Keratinocyte (primary cell): ENCODE measurements around the gene BRINP1. TPM values are rescaled to one million over a fixed set of nuclear protein-coding genes. Genes with fewer than 3 reads are reported as not detected.

Experiments used
- DNase-seq: peaks from one replicate; pipeline ENCODE4 v3.0.0-alpha.2; 2011; ENCODE audit warnings: low read depth, missing footprints, low spot score
- FAIRE-seq: peaks from 2 replicates; lab custom pipeline; 2011; peaks lifted over from hg19 to GRCh38; lab: Jason Lieb, UNC
- H2AFZ ChIP-seq: 2 replicates; pipeline ENCODE4 v1.6.0; 2012; ENCODE audit warnings: low read length, control low read depth, inconsistent platforms; ENCODE audit not compliant: control insufficient read depth
- H3K27ac ChIP-seq: 2 replicates; pipeline ENCODE4 v1.5.1; 2011; ENCODE audit warnings: low read length; ENCODE audit not compliant: control insufficient read depth, insufficient read depth
- H3K27me3 ChIP-seq: 3 replicates; pipeline ENCODE4 v1.6.0; 2011; ENCODE audit warnings: low read length; ENCODE audit not compliant: control insufficient read depth, insufficient read depth; ENCODE audit errors: extremely low read depth
- H3K36me3 ChIP-seq, 2 experiments: 2 replicates in 1 of 2; 3 replicates in 1 of 2; pipeline ENCODE4 v1.5.1; 2011; ENCODE audit warnings: low read length in 2 of 2, mild to moderate bottlenecking in 1 of 2; ENCODE audit not compliant: control insufficient read depth in 2 of 2, insufficient read depth in 2 of 2; ENCODE audit errors: extremely low read depth in 1 of 2
- H3K4me1 ChIP-seq: 3 replicates; pipeline ENCODE4 v1.5.1; 2011; ENCODE audit warnings: low read length; ENCODE audit not compliant: control insufficient read depth, insufficient read depth; ENCODE audit errors: extremely low read depth
- H3K4me2 ChIP-seq: 3 replicates; pipeline ENCODE4 v1.6.0; 2011; ENCODE audit warnings: low read depth, low read length; ENCODE audit not compliant: control insufficient read depth, insufficient read depth; ENCODE audit errors: extremely low read depth
- H3K4me3 ChIP-seq, 3 experiments: fragments of 200-600 bp in 1 of 3; sonication (generic) in 1 of 3; 2 replicates in 2 of 3; 3 replicates in 1 of 3; pipeline ENCODE4 v1.5.1; 2011 to 2016; ENCODE audit warnings: low read length in 3 of 3, mild to moderate bottlenecking in 3 of 3, control low read depth in 2 of 3, inconsistent platforms in 1 of 3, low read depth in 1 of 3, mixed read lengths in 1 of 3, mixed run types in 1 of 3, moderate library complexity in 1 of 3; ENCODE audit not compliant: control insufficient read depth in 2 of 3, insufficient read depth in 2 of 3; ENCODE audit errors: extremely low read depth in 1 of 3
- H3K79me2 ChIP-seq: 2 replicates; pipeline ENCODE4 v1.6.0; 2012; ENCODE audit warnings: low read length; ENCODE audit not compliant: control insufficient read depth, insufficient read depth
- H3K9ac ChIP-seq: 3 replicates; pipeline ENCODE4 v1.6.0; 2011; ENCODE audit warnings: low read length; ENCODE audit not compliant: control insufficient read depth, insufficient read depth; ENCODE audit errors: extremely low read depth
- H3K9me1 ChIP-seq: 3 replicates; pipeline ENCODE4 v1.6.0; 2011; ENCODE audit warnings: low read length; ENCODE audit not compliant: control insufficient read depth, insufficient read depth; ENCODE audit errors: extremely low read depth
- H3K9me3 ChIP-seq: 2 replicates; pipeline ENCODE4 v1.5.1; 2012; ENCODE audit warnings: low read depth, low read length; ENCODE audit not compliant: control insufficient read depth
- H4K20me1 ChIP-seq: 3 replicates; pipeline ENCODE4 v1.6.0; 2011; ENCODE audit warnings: low read length; ENCODE audit not compliant: control insufficient read depth, insufficient read depth; ENCODE audit errors: extremely low read depth
- CTCF ChIP-seq, 3 experiments: IDR thresholded peaks in 1 of 3; conservative IDR thresholded peaks in 1 of 3; optimal IDR thresholded peaks in 1 of 3; 2 replicates in 2 of 3; 3 replicates in 1 of 3; pipeline versions ENCODE3 to v1.5.1; 2011; ENCODE audit warnings: low read length in 3 of 3, mild to moderate bottlenecking in 3 of 3, moderate library complexity in 2 of 3, control low read depth in 1 of 3, inconsistent platforms in 1 of 3; ENCODE audit not compliant: insufficient read depth in 2 of 3; ENCODE audit errors: extremely low read depth in 1 of 3
- EZH2 ChIP-seq: IDR thresholded peaks from one replicate; pipeline ENCODE4 v1.6.1; 2012; ENCODE audit warnings: inconsistent platforms, mild to moderate bottlenecking, low read length, moderate library complexity
- dilution Hi-C: fragments of 300-500 bp; cut with MboI; formaldehyde crosslinking; loops from one replicate; pipeline ENCODE4 v1.7.0; 2020; ENCODE audit warnings: low sequenced_read_pairs; ENCODE audit not compliant: extremely low pct_ligation_motif_present
- polyA plus RNA-seq, 5 experiments: library from polyadenylated mRNA; depleted of rRNA in 3 of 5; stranded (reverse) in 3 of 5; stranded (forward) in 1 of 5; unstranded in 1 of 5; fragments of >200 nt; gene quantifications; 1 replicate in 1 of 5; 2 replicates in 3 of 5; 3 replicates in 1 of 5; pipeline versions ENCODE4 v1.2.1 to v1.2.3, GENCODE V29; 2011 to 2012; ENCODE audit warnings: missing spikeins in 2 of 5, low read depth in 1 of 5, low replicate concordance in 1 of 5

The BRINP1 gene
- polyA plus RNA-seq, 1 donor (not counting 4 experiments of a cell fraction or from before 2014, with no cell fraction given) = 0.63 TPM

- dilution Hi-C loops = no loop called here
Observed at GRCh38 chr9:119153402-119153801, 215.8 kb downstream of the BRINP1 start.

DNA sequence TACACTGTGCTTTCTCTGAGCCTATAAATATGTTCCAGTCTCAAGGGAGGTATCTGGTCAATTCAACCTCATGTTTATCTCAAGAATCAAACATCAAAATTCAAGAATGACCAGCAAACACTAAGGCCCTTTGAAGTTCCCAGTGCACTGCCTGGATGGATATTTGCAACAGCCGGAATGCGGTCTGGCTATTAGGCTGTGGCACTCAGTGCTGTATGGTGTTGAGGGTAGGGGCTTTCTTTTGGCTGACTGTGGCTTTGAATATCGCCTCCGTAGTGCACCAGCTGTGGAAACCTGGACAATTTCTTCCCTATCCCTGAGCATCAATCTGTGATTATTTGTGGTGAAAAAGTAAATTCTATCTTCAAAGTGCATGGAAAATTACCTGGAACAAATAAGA is 220.4 kb downstream of the BRINP1 start:
- DNase-seq (no peak), FAIRE-seq (no peak)
- no peaks in the 10 kb centered on the region for H4K20me1 ChIP-seq
- H3K36me3 ChIP-seq = no peaks in the 10 kb centered on the region
- no peak overlapping the region for H3K4me2 ChIP-seq
- H3K4me3 ChIP-seq = no peak overlapping the region
- H3K9me3 ChIP-seq = no peaks in the 10 kb centered on the region
- no peaks in the 10 kb centered on the region for H3K4me1 ChIP-seq
- H3K9me1 ChIP-seq = no peaks in the 10 kb centered on the region
- H3K9ac ChIP-seq = no peak overlapping the region
- dilution Hi-C loops = no loop called here
- H3K27me3 ChIP-seq = no peaks in the 10 kb centered on the region
- H3K27ac ChIP-seq = no peak overlapping the region
- H3K79me2 ChIP-seq = no peaks in the 10 kb centered on the region
- TF ChIP-seq EZH2 (no peak), CTCF (optimal IDR thresholded peaks at IDR 0.05 in 1 of 3, IDR thresholded peaks at IDR 0.05 in 1 of 3, conservative IDR thresholded peaks at IDR 0.05 in 1 of 3; ENCODE audit: extremely low read depth in 1 of 3, insufficient read depth in 2 of 3, low read length in 3 of 3) (no peak)
- no peak overlapping the region for H2AFZ ChIP-seq

More at GRCh38 chr9:119153402-119153801, 215.8 kb downstream of the BRINP1 start:
- Histone ChIP-seq H3K27me3 (no peaks in the 10 kb centered on the region), H3K9ac (no peak overlapping the region), H3K79me2 (no peaks in the 10 kb centered on the region), H3K27ac (no peak overlapping the region), H3K4me2 (no peak overlapping the region), H3K9me1 (no peaks in the 10 kb centered on the region), H3K36me3 (no peaks in the 10 kb centered on the region), H2AFZ (no peak overlapping the region), H3K9me3 (no peaks in the 10 kb centered on the region), H4K20me1 (no peaks in the 10 kb centered on the region), H3K4me3 (no peak overlapping the region), H3K4me1 (no peaks in the 10 kb centered on the region)
- DNase-seq = no peak
- TF ChIP-seq EZH2 = no peak
- FAIRE-seq = no peak

- Histone ChIP-seq H3K27me3 (no peaks in the 10 kb centered on the region), H3K4me1 (no peaks in the 10 kb centered on the region), H3K27ac (no peak overlapping the region), H3K9me1 (no peaks in the 10 kb centered on the region), H3K79me2 (no peaks in the 10 kb centered on the region), H3K9me3 (no peaks in the 10 kb centered on the region), H4K20me1 (no peaks in the 10 kb centered on the region), H3K36me3 (no peaks in the 10 kb centered on the region), H3K4me2 (no peak overlapping the region), H3K4me3 (no peak overlapping the region), H2AFZ (no peak overlapping the region), H3K9ac (no peak overlapping the region)
- DNase-seq (no peak), FAIRE-seq (no peak)
- dilution Hi-C loops = no loop called here
- TF ChIP-seq CTCF (optimal IDR thresholded peaks at IDR 0.05 in 1 of 3, IDR thresholded peaks at IDR 0.05 in 1 of 3, conservative IDR thresholded peaks at IDR 0.05 in 1 of 3; ENCODE audit: extremely low read depth in 1 of 3, insufficient read depth in 2 of 3, low read length in 3 of 3) = no peak
- no peak for TF ChIP-seq EZH2
Observed at GRCh38 chr9:119137479-119137878, 231.8 kb downstream of the BRINP1 start.
